Measurements from ENCODE around the gene SKP1. TPM values are rescaled to one million over a fixed set of nuclear protein-coding genes. Genes with fewer than 3 reads are reported as not detected.
A peak's percentile ranks its signal among the peaks of the same experiment; 100 is the strongest.

SKP1 gene
- total RNA-seq, 1 experiment from 2014 or later: 220 TPM

DNA sequence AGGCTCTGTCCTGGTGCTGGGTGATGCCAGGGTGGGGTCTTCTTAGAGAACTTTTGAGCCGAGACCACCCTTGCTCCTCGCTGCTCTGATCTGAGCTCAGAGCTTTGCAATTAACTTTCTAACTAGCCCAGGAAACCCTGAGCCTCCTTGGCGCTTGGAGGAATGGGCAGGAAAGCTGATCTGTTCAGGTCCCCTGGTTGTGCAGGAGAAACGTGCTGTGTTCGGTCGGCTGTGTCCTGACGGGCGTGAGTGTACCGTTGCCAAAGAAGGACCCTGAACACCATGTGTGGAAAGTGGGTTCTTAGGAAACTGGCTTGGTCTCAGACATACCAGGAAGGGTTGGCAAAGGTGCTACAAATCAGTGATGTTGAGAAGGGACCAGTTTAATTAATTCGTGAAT lies 60.5 kb downstream of the SKP1 start:
- POLR2A ChIA-PET (ENCODE audit: unreplicated experiment): no interaction called here
- H3K4me2 ChIP-seq (ENCODE audit: low read length): no peak overlapping the region

DNA sequence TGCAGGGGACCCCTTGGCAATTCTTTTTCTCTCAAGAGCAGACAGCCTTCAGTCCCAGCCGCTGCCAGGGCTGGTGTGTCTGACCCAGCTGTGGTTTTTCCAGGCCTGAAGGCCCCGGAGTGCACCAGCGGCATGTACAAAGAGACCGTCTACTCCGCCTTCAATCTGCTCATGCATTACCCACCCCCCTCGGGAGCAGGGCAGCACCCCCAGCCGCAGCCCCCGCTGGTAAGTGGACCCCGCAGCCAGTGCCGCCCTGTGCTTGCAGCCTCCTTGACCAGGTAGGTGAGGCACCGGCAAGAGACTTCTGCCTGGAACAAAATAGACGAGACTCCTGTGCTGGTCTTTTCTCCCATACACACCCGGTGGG lies 61.0 kb downstream of the SKP1 start:
- no peak overlapping the region for H3K9ac ChIP-seq (ENCODE audit: low read length)
- peaks cover 2% of the 10 kb centered on the region; the same call in 1 of the 2 replicates for H3K4me1 ChIP-seq (ENCODE audit: insufficient read depth, low read length)
- no peaks in the 10 kb centered on the region for H4K20me1 ChIP-seq (ENCODE audit: low read length)
- no peak overlapping the region for H3K27ac ChIP-seq (ENCODE audit: low read length)
- no peak; the same call in 1 of the 2 replicates for ATAC-seq
- H3K36me3 ChIP-seq (ENCODE audit: low read depth, low read length): no peaks in the 10 kb centered on the region
- H3K4me3 ChIP-seq (ENCODE audit: low read length): peak overlapping the region; percentile 67; the same call in 1 of the 2 replicates
- no peak overlapping the region for H2AFZ ChIP-seq (ENCODE audit: low read length)
- peak overlapping the region; percentile 83 for H3K4me2 ChIP-seq (ENCODE audit: low read length)
- H3K27me3 ChIP-seq (ENCODE audit: low read length): no peaks in the 10 kb centered on the region
- no peaks in the 10 kb centered on the region for H3K79me2 ChIP-seq (ENCODE audit: low read length)
- no peaks in the 10 kb centered on the region for H3K9me2 ChIP-seq (replicated peaks; ENCODE audit: low read length)
- CTCF ChIA-PET: interaction anchor here (1.9 kb wide), 1 partner anchor 77 kb away, joined by 6 read pairs; no protein-coding TSS in a partner anchor
- no TSS peak for BruUV-seq (replicated peaks)
- H3F3A ChIP-seq (ENCODE audit: low read length, unreplicated experiment): no peaks in the 10 kb centered on the region
- POLR2A ChIA-PET (ENCODE audit: unreplicated experiment): no interaction called here
- intact Hi-C loops (cut with micrococcal nuclease): no loop called here
- no peak for TF ChIP-seq EZH2phosphoT487 (IDR thresholded peaks at IDR 0.05; ENCODE audit: borderline replicate concordance, low read length)
- TF ChIP-seq EZH2 (IDR thresholded peaks at IDR 0.05; ENCODE audit: low read length, unreplicated experiment): no peak
- TF ChIP-seq, protein P1, sequence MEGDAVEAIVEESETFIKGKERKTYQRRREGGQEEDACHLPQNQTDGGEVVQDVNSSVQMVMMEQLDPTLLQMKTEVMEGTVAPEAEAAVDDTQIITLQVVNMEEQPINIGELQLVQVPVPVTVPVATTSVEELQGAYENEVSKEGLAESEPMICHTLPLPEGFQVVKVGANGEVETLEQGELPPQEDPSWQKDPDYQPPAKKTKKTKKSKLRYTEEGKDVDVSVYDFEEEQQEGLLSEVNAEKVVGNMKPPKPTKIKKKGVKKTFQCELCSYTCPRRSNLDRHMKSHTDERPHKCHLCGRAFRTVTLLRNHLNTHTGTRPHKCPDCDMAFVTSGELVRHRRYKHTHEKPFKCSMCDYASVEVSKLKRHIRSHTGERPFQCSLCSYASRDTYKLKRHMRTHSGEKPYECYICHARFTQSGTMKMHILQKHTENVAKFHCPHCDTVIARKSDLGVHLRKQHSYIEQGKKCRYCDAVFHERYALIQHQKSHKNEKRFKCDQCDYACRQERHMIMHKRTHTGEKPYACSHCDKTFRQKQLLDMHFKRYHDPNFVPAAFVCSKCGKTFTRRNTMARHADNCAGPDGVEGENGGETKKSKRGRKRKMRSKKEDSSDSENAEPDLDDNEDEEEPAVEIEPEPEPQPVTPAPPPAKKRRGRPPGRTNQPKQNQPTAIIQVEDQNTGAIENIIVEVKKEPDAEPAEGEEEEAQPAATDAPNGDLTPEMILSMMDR (conservative IDR thresholded peaks at IDR 0.05; ENCODE audit: low read depth, low read length): no peak
- DNase-seq: no peak
- H3K9me3 ChIP-seq (ENCODE audit: low read length): no peaks in the 10 kb centered on the region

More for the DNA sequence above, 60.5 kb downstream of the SKP1 start:
- H3K27me3 ChIP-seq (ENCODE audit: low read length): no peaks in the 10 kb centered on the region
- BruUV-seq (replicated peaks): no TSS peak
- H3K4me1 ChIP-seq (ENCODE audit: insufficient read depth, low read length): peaks cover 2% of the 10 kb centered on the region; the same call in 1 of the 2 replicates
- no peak overlapping the region for H3K4me3 ChIP-seq (ENCODE audit: low read length)
- intact Hi-C loops (cut with micrococcal nuclease): no loop called here
- no peak for ATAC-seq
- no peaks in the 10 kb centered on the region for H3K9me2 ChIP-seq (replicated peaks; ENCODE audit: low read length)
- no peak overlapping the region for H3K27ac ChIP-seq (ENCODE audit: low read length)
- H3K79me2 ChIP-seq (ENCODE audit: low read length): no peaks in the 10 kb centered on the region
- no peaks in the 10 kb centered on the region for H3F3A ChIP-seq (ENCODE audit: low read length, unreplicated experiment)
- TF ChIP-seq EZH2 (IDR thresholded peaks at IDR 0.05; ENCODE audit: low read length, unreplicated experiment): no peak
- TF ChIP-seq, protein P1 (conservative IDR thresholded peaks at IDR 0.05; ENCODE audit: low read depth, low read length): no peak
- TF ChIP-seq EZH2phosphoT487 (IDR thresholded peaks at IDR 0.05; ENCODE audit: borderline replicate concordance, low read length): no peak
- CTCF ChIA-PET: no interaction called here
- no peak overlapping the region for H3K9ac ChIP-seq (ENCODE audit: low read length)
- H2AFZ ChIP-seq (ENCODE audit: low read length): no peak overlapping the region
- H3K9me3 ChIP-seq (ENCODE audit: low read length): no peaks in the 10 kb centered on the region
- no peaks in the 10 kb centered on the region for H3K36me3 ChIP-seq (ENCODE audit: low read depth, low read length)
- no peak for DNase-seq
- no peaks in the 10 kb centered on the region for H4K20me1 ChIP-seq (ENCODE audit: low read length)

All from PC-3 (cell line).